GM12878 (cell line): ENCODE measurements around the gene PLEKHH1. TPM values are rescaled to one million over a fixed set of nuclear protein-coding genes. Genes with fewer than 3 reads are reported as not detected.

ENCODE experiments used
- ATAC-seq: fragments of 200-7000 bp; cut with Tn5 transposase; 3 replicates; pipeline ENCODE4 v1.9.1; 2020; ENCODE audit warnings: mild to moderate bottlenecking, moderate library complexity
- BruUV-seq: library from RNA; stranded (reverse); fragments of 400-500 nt; replicated peaks from 2 replicates; lab custom pipeline; 2021; lab: Mats Ljungman, UMichigan
- CTCF ChIA-PET: fragments of 300-600 bp; sonication (Branson Sonifier 250); formaldehyde crosslinking; extraction: SDS; loops from one replicate; lab custom pipeline; 2021; ENCODE audit warnings: inconsistent platforms; lab: Yijun Ruan, JAX
- POLR2A ChIA-PET: fragments of 350-600 bp; formaldehyde crosslinking; extraction: SDS; loops from one replicate; lab custom pipeline; 2021; ENCODE audit warnings: inconsistent platforms; lab: Charles Lee
- RAD21 ChIA-PET: fragments of 300-600 bp; sonication (Branson Sonifier 250); formaldehyde crosslinking; loops from one replicate; lab custom pipeline; 2023; ENCODE audit warnings: antibody characterized with exemption; ENCODE audit not compliant: unreplicated experiment; lab: Charles Lee
- SMC1A ChIA-PET: fragments of 300-600 bp; sonication (Branson Sonifier 250); formaldehyde crosslinking; loops from one replicate; lab custom pipeline; 2023; ENCODE audit not compliant: unreplicated experiment, uncharacterized antibody; lab: Charles Lee
- DNase-seq: peaks from one replicate; pipeline ENCODE4 v3.0.0-alpha.2; 2011; ENCODE audit warnings: low read depth, low spot score
- FAIRE-seq: peaks from 3 replicates; lab custom pipeline; 2011; peaks lifted over from hg19 to GRCh38; lab: Jason Lieb, UNC
- H2AFZ ChIP-seq: 2 replicates; pipeline ENCODE4 v1.6.0; 2011; ENCODE audit warnings: low read depth, low read length, control low read depth; ENCODE audit not compliant: control insufficient read depth
- H3K27ac ChIP-seq: 2 replicates; pipeline ENCODE4 v1.5.1; 2011; ENCODE audit warnings: control low read depth; ENCODE audit not compliant: control insufficient read depth, insufficient read depth
- H3K27me3 ChIP-seq, 2 experiments: replicated peaks in 1 of 2; 2 replicates each; pipeline versions ENCODE4 v1.6.0 to v1.6.1; 2011; ENCODE audit warnings: low read length in 1 of 2; ENCODE audit not compliant: control insufficient read depth in 2 of 2, insufficient read depth in 2 of 2
- H3K36me3 ChIP-seq, 2 experiments: 2 replicates each; pipeline ENCODE4 v1.5.1; 2011; ENCODE audit warnings: low read length in 1 of 2; ENCODE audit not compliant: control insufficient read depth in 2 of 2, insufficient read depth in 2 of 2
- H3K4me1 ChIP-seq: 2 replicates; pipeline ENCODE4 v1.6.1; 2011; ENCODE audit warnings: mild to moderate bottlenecking, low read length, moderate library complexity, mixed read lengths; ENCODE audit not compliant: control insufficient read depth, insufficient read depth
- H3K4me2 ChIP-seq: 2 replicates; pipeline ENCODE4 v1.6.0; 2011; ENCODE audit warnings: control low read depth; ENCODE audit not compliant: control insufficient read depth, insufficient read depth
- H3K4me3 ChIP-seq: fragments of 200-600 bp; sonication (generic); 2 replicates; pipeline ENCODE4 v1.5.1; 2016
- H3K79me2 ChIP-seq: 2 replicates; pipeline ENCODE4 v1.6.0; 2011; ENCODE audit warnings: low read length; ENCODE audit not compliant: control insufficient read depth, insufficient read depth
- H3K9ac ChIP-seq: 2 replicates; pipeline ENCODE4 v1.8.0; 2011; ENCODE audit warnings: low read length, control low read depth, mixed read lengths; ENCODE audit not compliant: control insufficient read depth, insufficient read depth
- H3K9me3 ChIP-seq: replicated peaks from 3 replicates; pipeline ENCODE4 v1.5.1; 2011; ENCODE audit warnings: mild to moderate bottlenecking, low read length; ENCODE audit not compliant: control insufficient read depth, insufficient read depth
- H4K20me1 ChIP-seq: 2 replicates; pipeline ENCODE4 v1.6.0; 2011; ENCODE audit not compliant: control insufficient read depth, insufficient read depth
- BRCA1 ChIP-seq: IDR thresholded peaks from 2 replicates; pipeline ENCODE4 v1.6.1; 2011; ENCODE audit warnings: low read depth, low read length, improper control_type of control experiment
- CHD4 ChIP-seq: fragments of 200-600 bp; sonication (generic); IDR thresholded peaks from 2 replicates; pipeline ENCODE4 v1.6.1; 2016; ENCODE audit warnings: mild to moderate bottlenecking
- GATAD2B ChIP-seq: fragments of 450-650 bp; conservative IDR thresholded peaks from 2 replicates; pipeline ENCODE4 v1.6.1; 2017; ENCODE audit warnings: low read depth, mild to moderate bottlenecking, moderate library complexity
- JUNB ChIP-seq: IDR thresholded peaks from 2 replicates; pipeline ENCODE4 v1.6.1; 2016; ENCODE audit warnings: antibody characterized with exemption, mild to moderate bottlenecking
- NFYB ChIP-seq: IDR thresholded peaks from 2 replicates; pipeline ENCODE4 v1.6.1; 2011; ENCODE audit warnings: low read depth, mild to moderate bottlenecking, low read length, improper control_type of control experiment, moderate library complexity; ENCODE audit not compliant: insufficient read depth
- POU2F2 ChIP-seq: IDR thresholded peaks from 3 replicates; pipeline ENCODE4 v1.6.1; 2011; ENCODE audit warnings: low read depth, mild to moderate bottlenecking, low read length, borderline replicate concordance
- SIX5 ChIP-seq: IDR thresholded peaks from 2 replicates; pipeline ENCODE4 v1.6.1; 2011; ENCODE audit warnings: mild to moderate bottlenecking, low read depth, low read length, moderate library complexity; ENCODE audit not compliant: severe bottlenecking
- SMAD1 ChIP-seq: fragments of 450-650 bp; IDR thresholded peaks from 2 replicates; pipeline ENCODE4 v1.6.1; 2018; ENCODE audit warnings: mild to moderate bottlenecking, low read depth; ENCODE audit not compliant: partially characterized antibody
- SMC3 ChIP-seq: IDR thresholded peaks from 2 replicates; pipeline ENCODE4 v1.6.1; 2011; ENCODE audit warnings: low read length, improper control_type of control experiment, borderline replicate concordance
- SP1 ChIP-seq: IDR thresholded peaks from one replicate; pipeline ENCODE4 v1.6.1; 2011; ENCODE audit warnings: low read depth, low read length
- TBL1XR1 ChIP-seq: IDR thresholded peaks from 2 replicates; pipeline ENCODE4 v1.6.1; 2012; ENCODE audit warnings: low read depth, low read length, improper control_type of control experiment
- TCF3 ChIP-seq: IDR thresholded peaks from 2 replicates; pipeline ENCODE4 v1.6.1; 2012; ENCODE audit warnings: low read depth, mild to moderate bottlenecking, low read length, borderline replicate concordance; ENCODE audit not compliant: insufficient read depth
- WRNIP1 ChIP-seq: IDR thresholded peaks from 2 replicates; pipeline ENCODE4 v1.6.1; 2011; ENCODE audit warnings: low read depth, low read length, improper control_type of control experiment, borderline replicate concordance
- ZNF622 ChIP-seq: fragments of 450-650 bp; IDR thresholded peaks from 2 replicates; pipeline ENCODE4 v1.6.1; 2017; ENCODE audit warnings: mild to moderate bottlenecking, inconsistent platforms
- WGBS: methylation state at CpG from one replicate; pipeline ENCODE4 v1.1.6; 2016; ENCODE audit warnings: low lambda C conversion rate; ENCODE audit not compliant: insufficient replicate concordance, insufficient coverage; ENCODE audit errors: missing lambda C conversion rate; 5-methylcytosine and 5-hydroxymethylcytosine counted together
- in situ Hi-C: fragments of 300-500 bp; cut with MboI; formaldehyde crosslinking; loops from 9 replicates; pipeline ENCODE4 v1.14.3; 2018; ENCODE audit warnings: mixed read lengths
- intact Hi-C: fragments of 100-400 bp; cut with micrococcal nuclease; formaldehyde crosslinking; loops from one replicate; pipeline ENCODE4 v1.14.2; 2022; ENCODE audit not compliant: unreplicated experiment
- polyA plus RNA-seq, 11 experiments: library from polyadenylated mRNA; depleted of rRNA in 4 of 11; unstranded in 6 of 11; stranded (reverse) in 5 of 11; fragments of >200 nt; fragmentation: Nextera tagmentation in 4 of 11; fragmentation: Illumina TruSeq in 1 of 11; extraction: Ambion mirVana in 4 of 11; extraction: Trizol in 1 of 11; gene quantifications; 1 replicate in 1 of 11; 2 replicates in 10 of 11; pipeline versions ENCODE4 v1.2.1 to v1.2.3, GENCODE V29; 2011 to 2016; ENCODE audit warnings: inconsistent platforms in 2 of 11, missing spikeins in 2 of 11, low read depth in 1 of 11
- total RNA-seq, 4 experiments: library from RNA; depleted of rRNA in 3 of 4; stranded (reverse); fragments of >200 nt in 3 of 4; fragmentation: Illumina TruSeq in 1 of 4; extraction: Trizol in 1 of 4; gene quantifications; 2 replicates each; pipeline versions ENCODE4 v1.2.1 to v1.2.3, GENCODE V29; 2013 to 2021
- TF ChIP-seq, protein P1 (sequence below): fragments of 450-650 bp; IDR thresholded peaks from 2 replicates; pipeline ENCODE4 v1.6.1; 2016; ENCODE audit warnings: mild to moderate bottlenecking
- TF ChIP-seq, protein P2 (sequence below): fragments of 150-350 bp; IDR thresholded peaks from 2 replicates; pipeline ENCODE4 v1.6.1; 2016; ENCODE audit warnings: low read depth, low read length
- TF ChIP-seq, protein P3 (sequence below): fragments of 450-650 bp; IDR thresholded peaks from 2 replicates; pipeline ENCODE4 v1.6.1; 2017; ENCODE audit warnings: antibody characterized with exemption, mild to moderate bottlenecking, moderate library complexity

The PLEKHH1 gene
- total and polyA plus RNA-seq, 10 of the 15 experiments (the other 5 are each of a cell fraction or from before 2014, with no cell fraction given) = 0.11 to 0.95 (median 0.41) TPM

DNA sequence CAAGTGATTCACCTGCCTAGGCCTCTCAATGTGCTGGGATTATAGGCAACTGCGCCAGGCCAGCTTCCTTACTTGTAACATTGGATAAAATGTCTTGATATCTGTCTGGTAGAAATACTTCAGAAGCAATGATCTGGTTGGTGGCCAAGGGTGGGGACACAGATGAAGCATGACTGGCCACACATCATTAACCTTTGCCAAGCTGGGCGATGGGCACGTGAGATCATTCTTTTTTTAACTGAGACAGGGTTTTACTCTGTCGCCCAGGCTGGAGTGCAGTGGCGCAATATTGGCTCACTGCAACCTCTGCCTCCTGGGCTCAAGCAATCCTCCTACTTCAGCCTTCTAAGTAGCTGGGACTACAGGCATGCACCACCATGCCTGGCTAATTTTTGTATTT lies 31.1 kb downstream of the PLEKHH1 start (continued):
- no peak for TF ChIP-seq ZNF622
- no peak for TF ChIP-seq TCF3
- no peak for TF ChIP-seq POU2F2
- TF ChIP-seq JUNB = no peak
- no peak for TF ChIP-seq TBL1XR1
- TF ChIP-seq, protein P1, sequence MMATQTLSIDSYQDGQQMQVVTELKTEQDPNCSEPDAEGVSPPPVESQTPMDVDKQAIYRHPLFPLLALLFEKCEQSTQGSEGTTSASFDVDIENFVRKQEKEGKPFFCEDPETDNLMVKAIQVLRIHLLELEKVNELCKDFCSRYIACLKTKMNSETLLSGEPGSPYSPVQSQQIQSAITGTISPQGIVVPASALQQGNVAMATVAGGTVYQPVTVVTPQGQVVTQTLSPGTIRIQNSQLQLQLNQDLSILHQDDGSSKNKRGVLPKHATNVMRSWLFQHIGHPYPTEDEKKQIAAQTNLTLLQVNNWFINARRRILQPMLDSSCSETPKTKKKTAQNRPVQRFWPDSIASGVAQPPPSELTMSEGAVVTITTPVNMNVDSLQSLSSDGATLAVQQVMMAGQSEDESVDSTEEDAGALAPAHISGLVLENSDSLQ = no peak
- no peak for TF ChIP-seq SMAD1
- TF ChIP-seq NFYB = no peak
- no peak for TF ChIP-seq SIX5
- TF ChIP-seq, all 136 proteins: peak for 0

DNA sequence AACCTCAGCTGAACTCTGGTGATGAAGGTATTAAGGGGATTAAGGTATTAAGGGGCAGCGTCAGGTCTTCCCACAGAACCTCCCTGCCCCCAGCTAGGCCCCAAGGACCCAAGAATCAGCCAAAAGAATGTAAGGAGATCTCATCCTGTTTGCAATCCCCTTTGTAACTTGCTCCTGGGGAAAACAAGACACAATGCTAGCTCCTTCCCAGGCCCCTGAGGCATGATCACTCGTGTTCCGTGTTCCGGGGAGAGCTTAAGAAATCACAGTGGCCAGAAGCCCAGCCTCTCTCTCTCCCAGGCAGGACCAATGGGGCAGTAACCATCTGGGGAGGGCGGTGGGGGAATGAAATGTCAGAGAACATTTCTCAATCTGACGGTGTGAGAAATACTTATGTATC lies 33.8 kb downstream of the PLEKHH1 start:
- no peak for FAIRE-seq
- no peaks in the 10 kb centered on the region for H3K27me3 ChIP-seq
- H3K27ac ChIP-seq = no peak overlapping the region
- no peak overlapping the region for H3K4me3 ChIP-seq
- H3K9ac ChIP-seq = no peak overlapping the region
- ChIA-PET RAD21 (interaction anchor here (2.2 kb wide), 1 partner anchor 40 kb away, joined by 9 read pairs; no protein-coding TSS in a partner anchor), SMC1A (interaction anchor here (0.9 to 1.6 kb wide), 4 partner anchors 15 to 146 kb away, joined by 3 to 5 read pairs (median 4); no protein-coding TSS in a partner anchor), POLR2A (no interaction called here), CTCF (interaction anchor here (0.9 to 27.6 kb wide), 11 partner anchors 9 to 207 kb away, joined by 3 to 583 read pairs (median 4); partner anchors contain the start of gene ATP6V1D)
- no peak for DNase-seq
- no peak overlapping the region for H2AFZ ChIP-seq
- H3K79me2 ChIP-seq = no peaks in the 10 kb centered on the region
- intact Hi-C loops (no loop called here), in situ Hi-C loops (loop anchor here (5.0 kb wide), 1 partner anchor 140 kb away; no protein-coding TSS in a partner anchor)
- H3K36me3 ChIP-seq = no peaks in the 10 kb centered on the region
- H4K20me1 ChIP-seq = no peaks in the 10 kb centered on the region
- 75% methylated on average over 6 of the region's 6 CpGs for WGBS
- BruUV-seq = no TSS peak
- no peaks in the 10 kb centered on the region for H3K4me1 ChIP-seq
- ATAC-seq = no peak
- H3K9me3 ChIP-seq = no peaks in the 10 kb centered on the region
- H3K4me2 ChIP-seq = no peak overlapping the region
- TF ChIP-seq GATAD2B (no peak), SP1 (no peak), CHD4 (no peak), WRNIP1 (no peak), BRCA1 (no peak), SMC3 (no peak)
- TF ChIP-seq, protein P2, sequence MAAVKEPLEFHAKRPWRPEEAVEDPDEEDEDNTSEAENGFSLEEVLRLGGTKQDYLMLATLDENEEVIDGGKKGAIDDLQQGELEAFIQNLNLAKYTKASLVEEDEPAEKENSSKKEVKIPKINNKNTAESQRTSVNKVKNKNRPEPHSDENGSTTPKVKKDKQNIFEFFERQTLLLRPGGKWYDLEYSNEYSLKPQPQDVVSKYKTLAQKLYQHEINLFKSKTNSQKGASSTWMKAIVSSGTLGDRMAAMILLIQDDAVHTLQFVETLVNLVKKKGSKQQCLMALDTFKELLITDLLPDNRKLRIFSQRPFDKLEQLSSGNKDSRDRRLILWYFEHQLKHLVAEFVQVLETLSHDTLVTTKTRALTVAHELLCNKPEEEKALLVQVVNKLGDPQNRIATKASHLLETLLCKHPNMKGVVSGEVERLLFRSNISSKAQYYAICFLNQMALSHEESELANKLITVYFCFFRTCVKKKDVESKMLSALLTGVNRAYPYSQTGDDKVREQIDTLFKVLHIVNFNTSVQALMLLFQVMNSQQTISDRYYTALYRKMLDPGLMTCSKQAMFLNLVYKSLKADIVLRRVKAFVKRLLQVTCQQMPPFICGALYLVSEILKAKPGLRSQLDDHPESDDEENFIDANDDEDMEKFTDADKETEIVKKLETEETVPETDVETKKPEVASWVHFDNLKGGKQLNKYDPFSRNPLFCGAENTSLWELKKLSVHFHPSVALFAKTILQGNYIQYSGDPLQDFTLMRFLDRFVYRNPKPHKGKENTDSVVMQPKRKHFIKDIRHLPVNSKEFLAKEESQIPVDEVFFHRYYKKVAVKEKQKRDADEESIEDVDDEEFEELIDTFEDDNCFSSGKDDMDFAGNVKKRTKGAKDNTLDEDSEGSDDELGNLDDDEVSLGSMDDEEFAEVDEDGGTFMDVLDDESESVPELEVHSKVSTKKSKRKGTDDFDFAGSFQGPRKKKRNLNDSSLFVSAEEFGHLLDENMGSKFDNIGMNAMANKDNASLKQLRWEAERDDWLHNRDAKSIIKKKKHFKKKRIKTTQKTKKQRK = no peak
- TF ChIP-seq, protein P3, sequence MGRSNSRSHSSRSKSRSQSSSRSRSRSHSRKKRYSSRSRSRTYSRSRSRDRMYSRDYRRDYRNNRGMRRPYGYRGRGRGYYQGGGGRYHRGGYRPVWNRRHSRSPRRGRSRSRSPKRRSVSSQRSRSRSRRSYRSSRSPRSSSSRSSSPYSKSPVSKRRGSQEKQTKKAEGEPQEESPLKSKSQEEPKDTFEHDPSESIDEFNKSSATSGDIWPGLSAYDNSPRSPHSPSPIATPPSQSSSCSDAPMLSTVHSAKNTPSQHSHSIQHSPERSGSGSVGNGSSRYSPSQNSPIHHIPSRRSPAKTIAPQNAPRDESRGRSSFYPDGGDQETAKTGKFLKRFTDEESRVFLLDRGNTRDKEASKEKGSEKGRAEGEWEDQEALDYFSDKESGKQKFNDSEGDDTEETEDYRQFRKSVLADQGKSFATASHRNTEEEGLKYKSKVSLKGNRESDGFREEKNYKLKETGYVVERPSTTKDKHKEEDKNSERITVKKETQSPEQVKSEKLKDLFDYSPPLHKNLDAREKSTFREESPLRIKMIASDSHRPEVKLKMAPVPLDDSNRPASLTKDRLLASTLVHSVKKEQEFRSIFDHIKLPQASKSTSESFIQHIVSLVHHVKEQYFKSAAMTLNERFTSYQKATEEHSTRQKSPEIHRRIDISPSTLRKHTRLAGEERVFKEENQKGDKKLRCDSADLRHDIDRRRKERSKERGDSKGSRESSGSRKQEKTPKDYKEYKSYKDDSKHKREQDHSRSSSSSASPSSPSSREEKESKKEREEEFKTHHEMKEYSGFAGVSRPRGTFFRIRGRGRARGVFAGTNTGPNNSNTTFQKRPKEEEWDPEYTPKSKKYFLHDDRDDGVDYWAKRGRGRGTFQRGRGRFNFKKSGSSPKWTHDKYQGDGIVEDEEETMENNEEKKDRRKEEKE = no peak
